Activated gamma-delta T cell treated with anti-CD3 and anti-CD28 coated beads, Interleukin-2, amount 50 U/mL, for 16 hours (primary cell): ENCODE measurements around the gene MCTP2.
A peak's percentile ranks its signal among the peaks of the same experiment; 100 is the strongest.

Source experiments
- DNase-seq: peaks from one replicate; pipeline ENCODE4 v3.0.0-alpha.2; 2020; ENCODE audit warnings: low read depth

Gene MCTP2

DNA sequence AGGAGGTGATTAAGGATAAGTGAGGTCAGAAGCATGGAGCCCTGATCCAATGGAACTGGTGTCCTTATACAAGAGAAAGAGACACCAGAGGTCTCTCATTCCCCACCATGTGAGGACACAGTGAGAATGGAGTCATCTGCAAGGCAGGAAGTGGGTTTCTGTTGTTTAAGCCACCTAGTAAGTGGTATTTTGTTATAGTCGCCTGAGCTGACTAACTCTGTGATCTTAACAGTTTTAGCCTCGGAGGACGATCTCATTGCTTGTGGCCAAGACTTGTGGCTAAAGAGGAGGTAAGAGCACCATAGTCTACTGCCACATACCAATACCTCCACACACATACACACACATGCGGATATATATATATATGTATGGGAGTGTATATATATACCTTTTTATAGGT, 73.8 kb downstream of the MCTP2 start:
- DNase-seq, result peak; percentile 14

GRCh38 chr15:94306700-94307650, 75.6 kb downstream of the MCTP2 start:
- peak; percentile 5 for DNase-seq

DNA sequence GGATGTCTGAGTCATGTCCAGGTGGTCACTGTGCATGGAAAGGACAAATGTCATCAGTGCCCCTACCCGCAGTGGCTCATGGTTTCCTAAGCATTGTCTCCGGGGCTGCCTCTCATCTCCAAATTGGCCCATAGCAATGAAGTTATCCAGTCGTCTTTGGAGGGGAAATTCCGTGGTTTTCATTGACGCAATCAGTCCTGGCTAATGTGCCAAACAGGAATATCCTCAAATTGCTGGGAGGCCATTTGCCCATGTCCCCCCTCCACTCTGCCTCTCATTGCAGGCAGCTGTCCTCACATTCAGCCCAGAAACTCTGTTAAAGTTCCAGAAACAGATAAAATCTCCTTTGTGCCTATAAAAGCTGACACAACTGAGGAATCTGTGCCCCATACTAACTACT, 81.6 kb downstream of the MCTP2 start:
- DNase-seq, result no peak

GRCh38 chr15:94314639-94315038, 83.3 kb downstream of the MCTP2 start:
- no peak for DNase-seq

GRCh38 chr15:94317211-94317610, 85.8 kb downstream of the MCTP2 start:
- DNase-seq, result no peak

DNA sequence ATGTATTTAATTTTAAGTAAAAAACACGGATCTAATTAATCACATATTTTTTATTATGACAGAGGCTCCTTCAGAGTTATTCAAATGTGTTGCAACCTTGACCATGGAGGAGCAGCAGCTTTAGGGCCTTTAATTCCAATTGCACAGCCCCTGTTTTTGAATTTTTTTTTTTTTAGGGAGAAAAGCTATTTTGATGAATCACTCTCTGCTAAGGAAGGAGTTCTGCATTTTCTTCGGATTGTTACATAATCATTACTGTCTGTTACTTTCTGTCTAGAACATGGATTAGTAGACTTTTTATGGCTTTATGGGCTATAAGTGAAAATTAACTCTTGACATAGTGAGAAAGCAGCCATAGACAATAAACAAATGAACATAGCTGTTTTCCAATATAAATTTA, 90.8 kb downstream of the MCTP2 start:
- DNase-seq, result no peak

DNA sequence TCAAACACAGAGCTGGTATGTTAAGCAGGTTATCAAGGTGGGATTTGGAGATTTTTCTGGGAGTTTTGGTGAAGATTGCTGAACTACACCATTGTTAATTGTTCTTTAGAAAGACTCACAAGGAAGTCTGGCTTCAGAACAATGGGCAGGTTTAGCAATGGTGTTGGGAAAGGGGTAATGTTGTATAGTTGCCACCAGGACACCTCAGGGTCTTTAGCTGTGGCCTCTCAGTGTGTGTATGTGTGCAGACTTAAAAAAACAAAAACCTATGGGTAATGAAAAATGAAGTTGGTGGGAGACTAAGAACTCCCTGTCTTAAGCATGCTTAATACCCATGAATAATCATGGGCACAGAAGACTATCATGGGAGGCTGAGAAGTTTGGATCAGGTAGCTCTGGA, 91.7 kb downstream of the MCTP2 start:
- no peak for DNase-seq

- peak; percentile 44 for DNase-seq
Observed at GRCh38 chr15:94324117-94324826, 92.9 kb downstream of the MCTP2 start.

DNA sequence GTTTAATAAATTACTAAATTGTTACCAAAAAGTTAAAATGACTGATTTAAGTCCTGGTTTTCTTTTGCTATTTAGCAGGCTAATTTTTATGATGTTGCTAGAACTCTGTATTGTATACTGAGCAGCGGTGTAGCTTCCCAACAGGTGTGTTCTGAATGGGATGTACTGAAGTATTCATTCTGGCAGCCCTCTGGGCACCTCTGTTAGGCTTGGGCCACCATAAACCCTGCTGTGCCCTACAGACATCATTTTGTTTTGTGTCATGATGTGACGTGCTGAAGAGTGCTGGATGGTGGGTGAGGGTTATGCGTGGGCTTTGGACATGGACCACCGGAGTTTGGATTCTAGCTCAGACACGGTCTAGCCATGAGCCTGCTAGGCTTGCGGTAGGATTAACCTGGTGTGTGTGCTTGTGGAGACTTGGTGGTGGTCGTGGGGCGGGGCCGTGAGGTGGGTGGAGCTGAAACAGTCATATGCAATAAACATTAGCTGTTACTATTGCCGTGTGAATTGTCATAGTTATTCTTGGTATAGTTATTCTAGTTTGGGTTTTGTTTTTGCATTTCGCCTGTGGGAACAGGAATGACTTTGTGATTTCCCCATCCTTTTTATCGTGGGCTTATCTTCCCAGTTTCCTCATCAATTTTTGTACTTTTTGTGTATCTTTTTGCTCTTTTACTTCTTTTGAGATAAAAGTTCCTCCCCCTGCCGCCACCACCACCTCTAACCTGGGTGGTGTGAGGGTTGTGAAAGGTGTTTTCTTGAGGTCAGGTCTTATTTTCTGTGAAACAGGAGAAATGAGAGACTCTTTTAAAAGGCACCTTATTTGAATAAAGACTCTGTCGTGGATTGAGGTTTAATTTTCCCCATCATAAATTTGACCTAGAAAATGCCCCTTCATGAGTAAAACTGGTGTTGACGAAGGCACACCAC, 93.7 kb downstream of the MCTP2 start:
- peak; percentile 14 for DNase-seq

DNA sequence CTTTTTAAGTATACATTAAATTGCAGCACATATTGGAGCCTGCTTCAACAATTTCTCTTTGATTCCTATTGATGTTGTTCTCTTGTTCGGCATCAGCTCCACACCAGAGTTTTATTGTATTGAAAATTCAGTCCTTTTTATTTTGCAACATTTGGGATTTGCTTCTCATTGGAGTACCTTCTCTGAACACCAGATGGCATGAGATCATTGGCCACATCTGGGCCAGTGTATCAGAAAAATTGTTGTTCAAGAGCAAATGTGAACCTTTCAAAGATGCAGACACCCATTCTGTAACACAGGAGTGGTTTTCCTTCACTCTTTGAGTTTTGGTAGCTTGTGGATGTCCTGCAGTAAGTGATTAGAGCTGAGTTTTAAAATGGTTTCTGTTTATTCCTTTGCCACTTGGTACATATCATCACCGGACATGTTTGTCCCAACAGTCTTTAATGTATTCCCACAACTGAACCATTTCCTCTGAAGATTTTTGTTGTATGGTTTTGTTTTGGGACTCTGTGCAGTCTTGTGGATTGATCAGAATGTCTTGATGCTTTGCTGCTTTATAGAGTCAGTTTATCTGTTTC, 96.1 kb downstream of the MCTP2 start:
- no peak for DNase-seq

- DNase-seq, result no peak
Observed at GRCh38 chr15:94331731-94332130, 100.4 kb downstream of the MCTP2 start.

- no peak for DNase-seq
Observed at GRCh38 chr15:94335616-94336015, 104.3 kb downstream of the MCTP2 start.

DNA sequence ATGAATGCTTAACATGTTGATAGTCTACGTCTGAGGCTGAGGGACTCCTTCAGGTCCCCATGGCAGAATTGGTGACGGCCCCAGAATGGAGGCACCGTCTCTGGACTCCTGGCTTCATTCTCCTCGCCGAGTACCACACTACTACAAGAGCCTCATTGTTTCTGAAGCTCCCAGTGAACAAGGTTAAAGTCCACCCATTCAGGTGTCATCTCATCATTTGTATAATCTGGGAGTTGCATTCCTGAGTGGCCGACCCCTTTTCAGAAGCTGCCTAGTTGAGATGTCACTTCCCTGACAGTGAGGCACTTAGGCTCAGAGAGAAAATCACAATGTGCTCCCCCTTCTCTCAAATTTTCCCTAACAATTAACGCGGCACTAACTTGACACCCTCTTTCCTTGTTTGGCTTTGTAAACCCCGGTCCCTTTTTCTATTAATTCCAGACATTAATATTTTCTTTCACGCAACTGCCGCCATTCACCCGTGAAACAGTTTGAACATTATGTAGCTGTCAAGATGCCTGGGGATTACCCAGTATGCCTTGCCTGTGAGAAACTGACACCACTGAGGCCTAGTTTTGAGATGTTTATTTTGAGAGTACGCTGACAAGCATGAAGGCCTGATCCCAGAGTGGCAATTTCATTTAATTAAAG, 105.6 kb downstream of the MCTP2 start:
- no peak for DNase-seq

- no peak for DNase-seq
Observed at GRCh38 chr15:94338243-94338846, 107.0 kb downstream of the MCTP2 start.

DNA sequence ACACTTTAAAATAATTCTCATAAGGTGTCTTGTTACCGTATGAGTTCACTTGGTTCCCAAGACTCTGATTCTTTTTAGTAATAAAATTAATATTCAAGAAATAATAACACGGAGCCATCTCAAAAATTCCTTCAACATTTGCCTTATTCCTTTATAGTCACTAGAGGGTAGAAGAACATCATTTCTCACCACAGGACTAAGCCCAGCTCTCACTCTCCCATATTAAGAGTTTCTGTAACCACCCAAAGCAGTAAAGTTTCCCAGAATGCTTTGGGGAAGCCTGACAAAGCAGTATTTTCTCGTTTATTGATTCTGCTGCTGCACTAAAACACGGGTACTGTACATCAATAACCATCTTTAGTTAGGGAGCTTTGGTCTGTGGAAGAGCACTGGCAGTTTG, 114.9 kb downstream of the MCTP2 start:
- DNase-seq, result no peak

- DNase-seq, result no peak
Observed at GRCh38 chr15:94348084-94348483, 116.7 kb downstream of the MCTP2 start.

DNA sequence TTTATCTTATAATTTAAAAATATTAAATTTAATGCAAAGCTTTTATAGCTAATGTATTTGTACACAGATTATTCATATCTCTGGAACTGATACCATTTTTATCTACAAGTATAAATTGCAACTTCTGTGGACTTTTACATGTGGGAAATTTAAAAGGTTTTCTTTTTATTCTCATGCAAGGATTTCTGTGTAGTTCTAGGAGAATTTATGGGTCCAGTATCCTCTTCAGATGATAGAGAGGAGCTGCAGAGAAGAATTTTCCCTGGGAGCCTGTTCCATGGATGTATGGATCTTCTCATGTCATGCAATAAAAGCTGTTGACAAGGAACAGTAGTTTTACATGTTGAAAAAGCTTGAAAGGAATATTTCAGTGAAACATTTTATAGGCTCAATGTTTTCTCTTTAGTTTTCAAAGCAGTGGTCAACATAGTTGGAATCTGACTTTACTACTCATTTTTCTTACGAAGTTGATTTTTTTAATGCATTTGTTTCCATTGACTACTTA, 119.7 kb downstream of the MCTP2 start:
- DNase-seq, result no peak

DNA sequence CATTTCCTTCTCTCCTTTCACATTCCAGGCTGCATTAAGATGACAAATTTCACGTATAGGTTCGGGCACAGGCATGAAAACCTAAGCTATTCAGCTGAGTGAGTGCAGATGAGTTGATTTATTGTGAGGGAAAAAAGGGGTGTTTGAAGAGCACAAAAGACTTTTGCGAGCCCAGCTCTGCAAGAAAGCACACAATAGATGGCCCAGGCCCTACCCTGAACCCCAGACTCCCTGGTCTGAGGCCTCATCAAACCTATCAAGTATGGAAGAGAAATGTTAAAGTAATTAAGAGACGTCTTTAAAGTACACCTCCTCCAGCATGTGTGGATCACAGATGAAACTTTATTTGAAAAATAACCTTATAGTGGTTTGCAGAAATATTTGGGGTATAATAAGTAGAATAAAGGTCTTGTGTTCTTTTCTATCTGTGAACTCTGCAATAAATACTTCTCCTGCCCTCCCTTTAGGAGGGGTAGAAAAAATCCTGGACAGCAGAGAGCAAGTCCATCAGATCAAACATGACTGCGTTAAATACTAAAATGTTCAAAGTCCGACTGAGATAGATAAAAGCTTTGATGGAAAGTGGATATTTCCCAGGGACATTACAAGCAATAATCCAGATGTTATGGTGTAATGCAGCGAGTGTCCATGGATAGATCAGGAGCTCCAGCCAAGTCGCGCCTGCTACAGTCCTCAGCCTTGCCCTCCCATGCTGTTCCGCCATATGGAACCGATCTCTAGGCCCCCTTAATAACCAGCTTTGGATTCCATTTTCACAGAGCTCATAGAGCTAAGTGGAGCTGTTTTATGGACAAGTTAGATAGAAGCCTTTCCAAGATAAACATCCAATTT, 121.5 kb downstream of the MCTP2 start:
- DNase-seq, result no peak

- DNase-seq, result no peak
Observed at GRCh38 chr15:94353488-94353820, 122.1 kb downstream of the MCTP2 start.

GRCh38 chr15:94354655-94355054, 123.3 kb downstream of the MCTP2 start:
- DNase-seq, result no peak
